Natural killer cell (primary cell): ENCODE results near the gene PRR35. TPM values are rescaled to one million over a fixed set of nuclear protein-coding genes. Genes with fewer than 3 reads are reported as not detected.

Source experiments
- ATAC-seq, 3 donors: fragments of 150-1000 bp in 2 of 3; fragments of 200-7000 bp in 1 of 3; cut with Tn5 transposase; 1 replicate in 1 of 3; 2 replicates in 2 of 3; pipeline ENCODE4 v1.10.0; 2021; ENCODE audit warnings: mild to moderate bottlenecking in 2 of 3, moderate library complexity in 2 of 3
- DNase-seq, 2 donors: peaks; one replicate each; pipeline versions ENCODE4 v3.0.0 to v3.0.0-alpha.2; 2013 to 2021; ENCODE audit warnings: mixed read lengths in 1 of 2
- H3K27ac ChIP-seq: one replicate; pipeline ENCODE4 v1.5.1; 2013; ENCODE audit warnings: mild to moderate bottlenecking, low read length
- H3K27me3 ChIP-seq: one replicate; pipeline ENCODE4 v1.6.1; 2013; ENCODE audit warnings: low read length; ENCODE audit not compliant: control insufficient read depth, insufficient read depth
- H3K36me3 ChIP-seq: one replicate; pipeline ENCODE4 v1.6.1; 2013; ENCODE audit warnings: low read length; ENCODE audit not compliant: control insufficient read depth, insufficient read depth
- H3K4me1 ChIP-seq: one replicate; pipeline ENCODE4 v1.6.1; 2013; ENCODE audit warnings: low read length; ENCODE audit not compliant: control insufficient read depth, insufficient read depth
- H3K4me3 ChIP-seq: one replicate; pipeline ENCODE4 v1.5.1; 2013; ENCODE audit warnings: low read length
- H3K9me3 ChIP-seq: one replicate; pipeline ENCODE4 v1.6.1; 2013; ENCODE audit warnings: low read length; ENCODE audit not compliant: control insufficient read depth, insufficient read depth
- H3K27ac Mint-ChIP-seq, 2 donors: one replicate each; pipeline ENCODE4 v1.8.0; 2022; ENCODE audit warnings: mild to moderate bottlenecking in 2 of 2, mixed read lengths in 2 of 2, moderate library complexity in 1 of 2
- H3K27me3 Mint-ChIP-seq, 2 donors: one replicate each; pipeline ENCODE4 v1.8.0; 2022; ENCODE audit warnings: low read depth in 2 of 2, mixed read lengths in 2 of 2
- H3K36me3 Mint-ChIP-seq: one replicate; pipeline ENCODE4 v1.8.0; 2022; ENCODE audit warnings: mixed read lengths
- H3K4me1 Mint-ChIP-seq, 2 donors: one replicate each; pipeline ENCODE4 v1.8.0; 2022; ENCODE audit warnings: mixed read lengths in 2 of 2
- H3K4me3 Mint-ChIP-seq: one replicate; pipeline ENCODE4 v1.8.0; 2022; ENCODE audit warnings: mild to moderate bottlenecking, moderate library complexity, mixed read lengths
- H3K9me3 Mint-ChIP-seq, 2 donors: one replicate each; pipeline ENCODE4 v1.8.0; 2022; ENCODE audit warnings: mixed read lengths in 2 of 2
- WGBS: methylation state at CpG from one replicate; pipeline ENCODE4 v1.1.7; 2013; ENCODE audit warnings: missing lambda C conversion rate; ENCODE audit not compliant: insufficient coverage; 5-methylcytosine and 5-hydroxymethylcytosine counted together
- intact Hi-C: fragments of 100-400 bp; cut with micrococcal nuclease; formaldehyde crosslinking; loops from one replicate; pipeline ENCODE4 v1.14.2; 2022
- total RNA-seq, 4 donors: library from RNA; stranded (reverse); fragments of 120-200 nt in 1 of 4; gene quantifications; one replicate each; pipeline versions ENCODE4 v1.2.3 to v1.2.4, GENCODE V29; 2013 to 2022
- TF ChIP-seq, protein P1 (sequence below): fragments of 200-600 bp; IDR thresholded peaks from one replicate; pipeline ENCODE4 v1.8.0; 2022; ENCODE audit warnings: antibody characterized with exemption

Gene PRR35
- total RNA-seq, 3 donors from 2014 or later (not counting 1 experiment from before 2014, with no cell fraction given) = 0.20 TPM; not detected in 2

DNA sequence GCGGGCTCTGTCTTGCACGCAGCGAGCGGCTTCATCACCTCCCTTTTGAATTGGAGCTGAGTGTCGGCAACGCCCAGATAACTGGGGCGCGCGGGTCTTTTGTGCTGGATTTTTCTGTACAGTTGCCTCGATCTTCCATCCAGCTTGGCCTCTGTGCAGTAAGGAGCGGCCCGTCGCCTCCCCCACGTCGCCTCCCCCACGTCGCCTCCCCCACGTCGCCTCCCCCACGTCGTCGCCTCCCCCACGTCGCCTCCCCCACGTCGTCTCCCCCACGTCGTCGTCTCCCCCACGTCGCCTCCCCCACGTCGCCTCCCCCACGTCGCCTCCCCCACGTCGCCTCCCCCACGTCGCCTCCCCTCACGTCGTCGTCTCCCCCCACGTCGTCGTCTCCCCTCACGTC is 15.7 kb upstream of the PRR35 start:
- DNase-seq = no peak
- Mint-ChIP-seq H3K4me3 (no peak overlapping the region), H3K4me1 (peaks cover 10 to 25% of the 10 kb centered on the region in 2 donors), H3K27me3 (no peaks in the 10 kb centered on the region), H3K9me3 (no peaks in the 10 kb centered on the region), H3K27ac (peak overlapping the region in 1 of 2 donors; percentile 18), H3K36me3 (no peaks in the 10 kb centered on the region)
- TF ChIP-seq, protein P1, sequence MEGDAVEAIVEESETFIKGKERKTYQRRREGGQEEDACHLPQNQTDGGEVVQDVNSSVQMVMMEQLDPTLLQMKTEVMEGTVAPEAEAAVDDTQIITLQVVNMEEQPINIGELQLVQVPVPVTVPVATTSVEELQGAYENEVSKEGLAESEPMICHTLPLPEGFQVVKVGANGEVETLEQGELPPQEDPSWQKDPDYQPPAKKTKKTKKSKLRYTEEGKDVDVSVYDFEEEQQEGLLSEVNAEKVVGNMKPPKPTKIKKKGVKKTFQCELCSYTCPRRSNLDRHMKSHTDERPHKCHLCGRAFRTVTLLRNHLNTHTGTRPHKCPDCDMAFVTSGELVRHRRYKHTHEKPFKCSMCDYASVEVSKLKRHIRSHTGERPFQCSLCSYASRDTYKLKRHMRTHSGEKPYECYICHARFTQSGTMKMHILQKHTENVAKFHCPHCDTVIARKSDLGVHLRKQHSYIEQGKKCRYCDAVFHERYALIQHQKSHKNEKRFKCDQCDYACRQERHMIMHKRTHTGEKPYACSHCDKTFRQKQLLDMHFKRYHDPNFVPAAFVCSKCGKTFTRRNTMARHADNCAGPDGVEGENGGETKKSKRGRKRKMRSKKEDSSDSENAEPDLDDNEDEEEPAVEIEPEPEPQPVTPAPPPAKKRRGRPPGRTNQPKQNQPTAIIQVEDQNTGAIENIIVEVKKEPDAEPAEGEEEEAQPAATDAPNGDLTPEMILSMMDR = no peak
- Histone ChIP-seq H3K4me3 (no peak overlapping the region), H3K36me3 (peaks cover 8% of the 10 kb centered on the region), H3K9me3 (no peaks in the 10 kb centered on the region), H3K27me3 (no peaks in the 10 kb centered on the region), H3K27ac (no peak overlapping the region), H3K4me1 (peaks cover 24% of the 10 kb centered on the region)
- intact Hi-C loops = no loop called here
- no peak for ATAC-seq
- WGBS = 96% methylated on average over 41 of the region's 46 CpGs

DNA sequence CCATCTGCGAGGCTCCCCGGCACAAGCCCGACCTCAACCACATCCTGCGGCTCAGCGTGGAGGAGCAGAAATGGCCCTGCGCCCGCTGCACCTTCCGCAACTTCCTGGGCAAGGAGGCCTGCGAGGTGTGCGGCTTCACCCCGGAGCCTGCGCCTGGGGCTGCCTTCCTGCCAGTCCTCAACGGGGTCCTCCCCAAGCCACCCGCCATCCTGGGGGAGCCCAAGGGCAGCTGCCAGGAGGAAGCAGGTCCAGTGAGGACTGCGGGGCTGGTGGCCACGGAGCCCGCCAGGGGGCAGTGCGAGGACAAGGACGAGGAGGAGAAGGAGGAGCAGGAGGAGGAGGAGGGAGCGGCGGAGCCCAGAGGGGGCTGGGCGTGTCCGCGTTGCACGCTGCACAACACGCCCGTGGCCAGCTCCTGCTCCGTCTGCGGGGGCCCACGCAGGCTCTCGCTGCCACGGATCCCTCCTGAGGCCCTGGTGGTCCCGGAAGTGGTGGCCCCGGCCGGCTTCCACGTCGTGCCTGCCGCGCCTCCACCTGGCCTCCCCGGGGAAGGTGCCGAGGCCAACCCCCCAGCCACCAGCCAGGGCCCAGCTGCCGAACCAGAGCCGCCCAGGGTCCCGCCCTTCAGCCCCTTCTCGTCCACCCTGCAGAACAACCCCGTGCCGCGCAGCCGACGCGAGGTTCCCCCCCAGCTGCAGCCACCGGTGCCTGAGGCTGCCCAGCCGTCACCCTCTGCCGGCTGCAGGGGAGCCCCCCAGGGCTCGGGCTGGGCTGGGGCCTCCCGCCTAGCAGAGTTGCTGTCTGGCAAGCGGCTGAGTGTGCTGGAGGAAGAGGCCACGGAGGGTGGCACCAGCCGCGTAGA is 13.1 kb upstream of the PRR35 start:
- TF ChIP-seq, protein P1 = no peak
- 74% methylated on average over 60 of the region's 60 CpGs for WGBS

DNA sequence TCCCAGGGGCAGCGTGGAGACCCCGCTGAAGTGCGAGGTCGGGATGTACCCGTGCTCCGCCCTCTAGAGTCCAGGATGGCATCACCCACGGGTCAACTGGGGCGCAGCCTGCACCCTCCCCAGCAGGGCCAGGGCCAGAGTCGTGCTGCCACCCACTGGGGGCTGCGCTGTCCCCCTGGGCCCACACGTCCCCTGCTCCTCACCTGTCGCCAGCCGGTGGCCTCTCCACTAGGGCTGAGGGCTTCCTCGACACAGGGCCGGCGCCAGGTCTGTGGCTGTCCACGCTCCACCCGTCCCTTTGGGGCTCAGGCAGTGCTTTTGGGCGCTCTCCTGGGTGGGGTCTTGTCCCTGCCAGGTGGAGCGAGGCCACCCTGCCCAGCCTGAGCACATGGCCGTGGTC is 11.6 kb upstream of the PRR35 start:
- Mint-ChIP-seq H3K36me3 (no peaks in the 10 kb centered on the region), H3K27ac (no peak overlapping the region), H3K9me3 (no peaks in the 10 kb centered on the region), H3K4me3 (no peak overlapping the region), H3K4me1 (peaks cover 0 to 9% of the 10 kb centered on the region in 2 donors), H3K27me3 (no peaks in the 10 kb centered on the region)
- Histone ChIP-seq H3K27me3 (no peaks in the 10 kb centered on the region), H3K36me3 (peaks cover 21% of the 10 kb centered on the region), H3K4me3 (no peak overlapping the region), H3K27ac (no peak overlapping the region), H3K4me1 (peaks cover 24% of the 10 kb centered on the region), H3K9me3 (no peaks in the 10 kb centered on the region)
- intact Hi-C loops = no loop called here
- TF ChIP-seq, protein P1 = no peak
- 95% methylated on average over 21 of the region's 21 CpGs for WGBS
- ATAC-seq (no peak), DNase-seq (no peak)

More for the DNA sequence above, 13.1 kb upstream of the PRR35 start:
- Histone ChIP-seq H3K27me3 (no peaks in the 10 kb centered on the region), H3K4me3 (no peak overlapping the region), H3K4me1 (peaks cover 24% of the 10 kb centered on the region), H3K36me3 (peaks cover 18% of the 10 kb centered on the region), H3K9me3 (no peaks in the 10 kb centered on the region), H3K27ac (peak overlapping the region; percentile 19)
- Mint-ChIP-seq H3K4me3 (peak overlapping the region; percentile 9), H3K27me3 (no peaks in the 10 kb centered on the region), H3K9me3 (no peaks in the 10 kb centered on the region), H3K27ac (peak overlapping the region in 1 of 2 donors; percentile 14), H3K4me1 (peaks cover 4 to 17% of the 10 kb centered on the region in 2 donors), H3K36me3 (no peaks in the 10 kb centered on the region)
- intact Hi-C loops = no loop called here
- peak; percentile 64 to 65 (median 64) for ATAC-seq
- DNase-seq = peak in 1 of 2 donors; percentile 63
